ENCODE data around the gene MICAL3. TPM values are rescaled to one million over a fixed set of nuclear protein-coding genes. Genes with fewer than 3 reads are reported as not detected.
A peak's percentile ranks its signal among the peaks of the same experiment; 100 is the strongest.
"Not testable (repeated sequence)": the region's sequence is repeated elsewhere in the genome, so short reads cannot be mapped to it uniquely, and the experiment has no call there.

MICAL3 gene
- total RNA-seq, 1 donor from 2014 or later = 31.2 TPM

DNA sequence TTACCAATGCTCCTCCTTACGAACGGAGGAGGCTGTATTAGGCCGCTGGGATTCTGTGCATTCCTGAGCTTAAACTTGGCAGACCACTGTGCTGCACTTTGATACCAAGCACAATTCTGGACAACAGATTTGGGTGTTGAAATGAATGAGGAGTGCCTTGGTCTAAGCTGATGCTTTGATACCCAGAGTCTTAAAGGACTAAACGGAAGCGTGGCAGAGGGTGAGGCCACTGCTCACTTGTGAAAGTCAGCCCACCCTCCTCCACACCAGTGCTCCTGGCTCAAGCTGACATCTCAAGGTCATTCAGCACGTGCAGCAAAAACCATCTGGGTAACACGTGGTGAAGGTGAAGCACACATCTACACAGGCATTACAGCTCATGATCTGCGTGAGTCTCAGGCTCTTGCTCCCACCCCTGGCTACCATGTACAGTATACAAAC lies 85.9 kb downstream of the MICAL3 start:
- Histone ChIP-seq H3K36me3 (no peaks in the 10 kb centered on the region), H3K4me1 (no peaks in the 10 kb centered on the region), H3K9me3 (no peaks in the 10 kb centered on the region), H3K27me3 (no peaks in the 10 kb centered on the region), H3K27ac (no peak overlapping the region), H3K4me3 (no peak overlapping the region)
- DNase-seq (no peak), ATAC-seq (peak; percentile 29)
- intact Hi-C loops (cut with DNase I) = no loop called here
- TF ChIP-seq CTCF (IDR thresholded peaks at IDR 0.05) = no peak

GRCh38 chr22:17932457-17932856 lies 91.9 kb downstream of the MICAL3 start:
- H3K9me3 ChIP-seq; intact Hi-C loops (cut with DNase I); ATAC-seq; DNase-seq; H3K4me1 ChIP-seq; H3K27ac ChIP-seq; H3K36me3 ChIP-seq; H3K4me3 ChIP-seq; H3K27me3 ChIP-seq: not testable (repeated sequence)

DNA sequence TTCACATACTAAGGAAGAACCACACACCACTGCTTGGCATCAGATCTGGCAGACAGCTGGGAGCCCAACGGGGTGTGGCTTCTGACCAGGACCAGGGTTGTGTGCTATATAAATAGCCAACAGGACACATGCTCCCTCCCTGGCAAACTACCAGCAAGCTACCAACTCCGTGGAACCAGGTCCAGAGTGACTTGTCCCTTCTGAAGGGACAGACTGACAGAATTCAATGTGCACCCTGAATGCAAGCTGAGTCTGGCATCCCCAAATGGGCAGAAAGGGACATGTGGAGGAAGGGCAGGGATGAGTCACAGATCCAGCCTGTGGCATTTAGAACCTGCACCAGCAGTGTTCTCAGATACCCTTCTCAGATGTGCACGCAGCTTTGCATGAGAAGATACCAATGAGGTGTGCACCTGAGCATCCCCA lies 92.9 kb downstream of the MICAL3 start:
- no peaks in the 10 kb centered on the region for H3K27me3 ChIP-seq
- DNase-seq = no peak
- no peaks in the 10 kb centered on the region for H3K9me3 ChIP-seq
- TF ChIP-seq CTCF (IDR thresholded peaks at IDR 0.05) = no peak
- no peaks in the 10 kb centered on the region for H3K4me1 ChIP-seq
- intact Hi-C loops (cut with DNase I) = no loop called here
- H3K4me3 ChIP-seq = no peak overlapping the region
- no peak overlapping the region for H3K27ac ChIP-seq
- no peak for ATAC-seq
- no peaks in the 10 kb centered on the region for H3K36me3 ChIP-seq

DNA sequence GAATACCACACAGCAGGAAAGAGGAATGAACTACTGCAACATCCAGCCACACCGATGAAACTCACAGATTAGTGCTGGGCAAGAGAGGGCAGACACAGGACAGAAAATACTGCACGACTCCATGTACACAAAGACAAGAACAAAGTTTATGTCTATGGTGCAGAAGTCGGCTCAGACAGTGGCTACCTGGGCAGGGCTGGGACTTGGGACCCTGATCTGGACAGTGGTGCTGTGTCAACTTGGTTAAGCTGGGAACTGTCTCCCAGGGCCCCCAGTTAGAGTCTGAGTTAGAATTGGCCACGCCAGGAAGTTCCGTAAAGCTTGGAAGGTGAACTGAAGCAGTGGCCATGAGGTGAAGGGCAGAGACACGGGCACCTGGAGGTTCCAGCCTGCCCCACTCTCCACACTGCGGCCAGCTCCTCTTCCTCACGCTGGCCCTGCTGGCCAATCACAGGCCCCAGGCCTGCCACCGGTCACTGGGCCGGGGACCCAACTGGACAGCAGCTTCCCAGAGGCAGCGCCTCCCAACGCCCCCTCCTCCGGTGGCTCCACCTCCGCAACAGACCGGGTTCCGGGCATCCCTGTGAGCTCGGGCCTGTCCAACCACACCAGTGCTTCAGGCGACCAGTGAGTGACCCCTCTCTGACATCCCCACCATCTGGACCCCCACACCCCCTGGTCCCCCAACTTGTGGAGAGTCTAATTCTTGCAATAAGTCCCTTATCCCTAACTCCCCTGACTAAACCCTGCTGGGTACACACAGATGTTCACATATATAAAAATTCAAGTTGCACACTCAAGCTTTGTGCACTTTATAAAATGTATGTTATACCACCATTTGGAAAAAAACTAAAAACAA lies 93.7 kb downstream of the MICAL3 start:
- ATAC-seq (no peak), DNase-seq (no peak)
- no peak for TF ChIP-seq CTCF (IDR thresholded peaks at IDR 0.05)
- H3K9me3 ChIP-seq = no peaks in the 10 kb centered on the region
- no peak overlapping the region for H3K4me3 ChIP-seq
- intact Hi-C loops (cut with DNase I) = no loop called here
- H3K27me3 ChIP-seq = no peaks in the 10 kb centered on the region
- H3K36me3 ChIP-seq = no peaks in the 10 kb centered on the region
- peaks cover 1% of the 10 kb centered on the region for H3K4me1 ChIP-seq
- no peak overlapping the region for H3K27ac ChIP-seq

GRCh38 chr22:17929909-17930308 lies 94.5 kb downstream of the MICAL3 start:
- Histone ChIP-seq H3K36me3 (no peaks in the 10 kb centered on the region), H3K4me3 (no peak overlapping the region), H3K4me1 (peaks cover 9% of the 10 kb centered on the region), H3K9me3 (no peaks in the 10 kb centered on the region), H3K27ac (no peak overlapping the region), H3K27me3 (no peaks in the 10 kb centered on the region)
- no peak for ATAC-seq
- TF ChIP-seq CTCF (IDR thresholded peaks at IDR 0.05) = no peak
- intact Hi-C loops (cut with DNase I) = no loop called here
- DNase-seq = no peak

GRCh38 chr22:17928391-17928790 lies 96.0 kb downstream of the MICAL3 start:
- DNase-seq = no peak
- ATAC-seq = no peak

More at GRCh38 chr22:17928391-17928790, 96.0 kb downstream of the MICAL3 start:
- no peaks in the 10 kb centered on the region for H3K36me3 ChIP-seq
- no peaks in the 10 kb centered on the region for H3K27me3 ChIP-seq
- H3K4me1 ChIP-seq = peaks cover 18% of the 10 kb centered on the region
- no peak for TF ChIP-seq CTCF (IDR thresholded peaks at IDR 0.05)
- H3K4me3 ChIP-seq = no peak overlapping the region
- H3K27ac ChIP-seq = no peak overlapping the region
- intact Hi-C loops (cut with DNase I) = no loop called here
- no peaks in the 10 kb centered on the region for H3K9me3 ChIP-seq

Data from upper lobe of right lung (tissue), 1 donor.